ENCODE data around the gene EGFLAM.

Gene EGFLAM

DNA sequence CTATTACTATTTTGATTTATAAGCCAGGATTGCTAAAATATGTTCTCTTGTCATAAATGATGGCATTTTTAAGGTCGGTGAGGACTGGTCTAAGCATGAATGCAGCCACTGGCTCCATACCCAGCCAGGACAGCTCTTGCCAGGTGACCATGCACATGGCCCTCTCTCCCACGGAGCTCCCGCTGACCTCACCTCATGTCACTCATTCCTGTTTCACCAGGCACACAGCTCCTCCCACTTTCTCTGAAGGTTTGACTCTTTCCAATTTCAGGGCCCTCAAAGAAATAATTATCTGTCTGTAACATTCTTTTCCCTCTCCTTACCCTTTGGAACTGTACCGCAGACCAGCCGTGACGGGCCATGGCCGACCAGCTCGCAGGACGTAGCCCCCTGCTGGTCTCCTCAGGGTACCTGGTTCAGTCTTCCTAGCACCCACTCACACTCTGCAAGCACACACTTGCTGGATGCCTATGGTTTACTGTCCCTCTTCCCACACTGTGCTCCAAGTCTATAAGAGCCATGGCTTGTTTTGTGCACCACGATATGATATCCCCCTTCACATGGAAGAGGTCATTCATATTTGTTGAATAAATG, 225.5 kb downstream of the EGFLAM start:
- no peak for DNase-seq

DNA sequence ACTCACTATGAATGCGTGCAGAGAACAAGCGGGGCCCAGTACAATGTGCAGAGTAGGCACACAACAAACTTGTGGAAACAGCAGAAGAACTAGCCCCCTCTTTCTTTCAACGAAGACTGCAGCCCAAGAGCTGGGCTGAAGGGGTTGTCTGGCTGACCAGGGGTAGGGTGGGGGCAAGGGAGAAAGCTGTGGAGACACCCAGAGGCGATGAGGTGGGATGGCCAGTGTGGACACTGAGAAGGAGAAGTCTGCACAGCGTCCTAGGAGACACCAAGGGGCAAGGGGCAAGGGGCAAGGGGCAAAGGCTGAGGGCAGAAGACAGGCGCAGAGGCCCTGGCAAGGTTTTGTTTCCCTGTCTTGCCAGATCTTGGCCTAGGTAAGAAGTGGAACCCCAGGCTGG, 235.8 kb downstream of the EGFLAM start:
- DNase-seq, result no peak

DNA sequence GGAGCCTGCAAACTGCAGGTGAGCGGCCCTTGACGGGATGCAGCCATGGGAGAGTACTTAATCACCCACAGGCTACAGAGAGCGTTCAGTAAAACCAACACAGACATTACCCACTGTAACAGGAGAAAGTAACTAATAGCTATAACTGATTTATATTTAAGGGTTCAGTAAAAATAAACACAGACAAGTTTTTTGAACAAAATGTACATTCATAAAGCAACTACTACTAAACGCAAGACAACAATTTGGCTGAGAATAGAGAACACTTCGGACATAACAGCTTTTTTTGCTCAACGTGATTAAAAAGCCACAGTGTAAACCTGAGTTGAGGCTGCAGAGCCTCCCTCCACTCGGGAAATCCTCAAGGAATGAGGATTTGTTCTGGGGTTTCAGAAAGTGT, 236.4 kb downstream of the EGFLAM start:
- no peak for DNase-seq

DNA sequence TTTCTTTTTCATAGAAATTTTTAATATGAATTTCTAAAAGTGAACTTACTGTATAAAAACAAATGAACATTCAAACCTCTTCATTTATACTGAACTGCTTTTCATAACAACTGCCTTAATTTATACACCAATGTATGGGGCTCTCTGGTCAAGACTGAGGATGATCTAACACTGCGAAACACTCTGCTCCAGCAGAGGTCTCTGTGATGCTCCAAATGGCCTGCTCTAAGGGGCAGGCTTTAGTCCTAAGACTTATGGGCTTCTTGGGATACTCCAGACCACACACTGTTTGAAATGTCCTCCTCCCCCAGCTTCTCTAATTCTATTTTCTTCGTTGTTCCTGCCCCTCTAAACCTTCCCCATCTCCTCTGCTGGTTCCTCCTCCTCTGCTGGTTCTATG, 239.6 kb downstream of the EGFLAM start:
- DNase-seq, result no peak

DNA sequence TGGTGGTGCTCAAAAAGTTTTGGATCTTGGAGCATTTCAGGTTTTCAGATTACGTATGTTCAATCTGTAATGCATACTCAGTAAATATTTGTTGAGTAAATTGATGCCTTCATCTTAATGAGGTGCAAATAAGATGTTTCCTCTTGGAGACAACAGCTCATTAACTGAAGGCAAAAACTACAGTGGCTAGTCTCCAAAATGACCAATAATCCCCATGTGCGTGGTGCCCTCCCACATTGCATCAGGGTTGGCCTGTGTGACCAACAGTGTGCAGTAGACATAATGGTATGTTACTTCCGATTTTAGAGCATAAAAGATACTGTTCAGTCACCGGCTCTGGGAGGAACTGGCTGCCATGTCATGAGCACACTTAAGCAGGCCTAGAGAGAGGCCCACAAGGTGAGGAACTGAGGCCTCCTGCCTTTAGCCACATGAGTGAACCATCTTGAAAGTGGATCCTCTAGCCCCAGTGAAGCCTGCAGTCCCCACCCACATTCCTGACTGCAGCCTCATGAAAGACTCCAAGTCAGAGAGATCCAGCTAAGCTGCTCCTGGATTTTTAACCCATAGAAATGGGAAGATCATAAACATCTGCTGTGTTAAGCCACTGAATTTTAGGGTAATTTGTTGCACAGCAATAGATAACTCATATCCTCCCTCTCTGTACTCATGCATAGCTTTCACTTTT, 242.4 kb downstream of the EGFLAM start:
- DNase-seq, result no peak

DNA sequence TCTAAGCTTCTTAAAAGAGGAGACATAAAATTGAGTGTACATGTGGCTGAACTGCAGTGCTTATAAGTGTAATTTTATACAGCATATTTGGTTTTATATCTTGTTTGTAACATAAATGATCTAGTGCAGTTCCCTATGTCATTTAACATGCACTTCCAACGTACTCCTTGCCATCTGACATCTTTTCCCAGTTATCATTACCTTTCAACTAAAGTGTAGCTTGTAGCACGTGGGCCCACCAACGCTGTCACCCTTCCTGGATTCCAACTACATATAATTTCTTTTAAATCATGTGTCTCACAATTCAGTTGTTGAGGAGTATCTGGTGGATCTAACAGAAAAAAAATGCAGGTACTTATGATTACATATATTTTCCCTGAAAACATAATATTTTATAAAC, 247.9 kb downstream of the EGFLAM start:
- no peak for DNase-seq

DNA sequence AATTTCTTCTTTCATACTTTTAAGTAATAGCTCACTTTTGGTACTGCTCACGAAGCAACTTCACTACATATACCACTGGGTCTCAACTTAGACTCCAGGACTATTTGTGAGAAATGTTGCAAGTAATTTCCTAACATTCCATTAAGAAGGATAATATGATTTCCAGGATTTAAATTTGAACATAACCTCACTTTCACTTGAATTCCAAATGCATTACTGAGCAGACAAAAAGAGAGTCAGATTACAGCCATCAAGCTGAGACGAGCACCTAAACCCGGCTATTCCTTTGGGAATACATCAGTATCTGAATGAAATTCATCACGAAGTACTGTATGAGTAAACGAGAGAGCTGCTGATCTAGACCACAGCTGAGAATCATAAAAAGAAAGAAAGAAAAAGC, 250.8 kb downstream of the EGFLAM start:
- no peak for DNase-seq

All from eye (tissue), 1 donor.